A172 (cell line): Measurements from ENCODE around the gene TMEM59. TPM values are rescaled to one million over a fixed set of nuclear protein-coding genes. Genes with fewer than 3 reads are reported as not detected.
"Not testable (repeated sequence)": the region's sequence is repeated elsewhere in the genome, so short reads cannot be mapped to it uniquely, and the experiment has no call there.

Experiments used
- DNase-seq: peaks from one replicate; pipeline ENCODE4 v3.0.0-alpha.2; 2015; ENCODE audit warnings: low spot score
- total RNA-seq: library from RNA; depleted of rRNA; stranded (reverse); fragments of >200 nt; shearing (Covaris generic); gene quantifications from 2 replicates; pipeline ENCODE4 v1.2.3, GENCODE V29; 2014

The TMEM59 gene
- total RNA-seq, 1 experiment from 2014 or later: 233 TPM

GRCh38 chr1:54053745-54054437, 887 bp upstream of the TMEM59 start:
- peak; percentile 12 for DNase-seq

- peak; percentile 41 for DNase-seq
These were observed 522 bp downstream of the TMEM59 start for GRCh38 chr1:54052431-54052933.

- DNase-seq: no peak
These were observed 1.0 kb downstream of the TMEM59 start for GRCh38 chr1:54051933-54052430.

GRCh38 chr1:54050435-54050834, 2.6 kb downstream of the TMEM59 start:
- DNase-seq: not testable (repeated sequence)

DNA sequence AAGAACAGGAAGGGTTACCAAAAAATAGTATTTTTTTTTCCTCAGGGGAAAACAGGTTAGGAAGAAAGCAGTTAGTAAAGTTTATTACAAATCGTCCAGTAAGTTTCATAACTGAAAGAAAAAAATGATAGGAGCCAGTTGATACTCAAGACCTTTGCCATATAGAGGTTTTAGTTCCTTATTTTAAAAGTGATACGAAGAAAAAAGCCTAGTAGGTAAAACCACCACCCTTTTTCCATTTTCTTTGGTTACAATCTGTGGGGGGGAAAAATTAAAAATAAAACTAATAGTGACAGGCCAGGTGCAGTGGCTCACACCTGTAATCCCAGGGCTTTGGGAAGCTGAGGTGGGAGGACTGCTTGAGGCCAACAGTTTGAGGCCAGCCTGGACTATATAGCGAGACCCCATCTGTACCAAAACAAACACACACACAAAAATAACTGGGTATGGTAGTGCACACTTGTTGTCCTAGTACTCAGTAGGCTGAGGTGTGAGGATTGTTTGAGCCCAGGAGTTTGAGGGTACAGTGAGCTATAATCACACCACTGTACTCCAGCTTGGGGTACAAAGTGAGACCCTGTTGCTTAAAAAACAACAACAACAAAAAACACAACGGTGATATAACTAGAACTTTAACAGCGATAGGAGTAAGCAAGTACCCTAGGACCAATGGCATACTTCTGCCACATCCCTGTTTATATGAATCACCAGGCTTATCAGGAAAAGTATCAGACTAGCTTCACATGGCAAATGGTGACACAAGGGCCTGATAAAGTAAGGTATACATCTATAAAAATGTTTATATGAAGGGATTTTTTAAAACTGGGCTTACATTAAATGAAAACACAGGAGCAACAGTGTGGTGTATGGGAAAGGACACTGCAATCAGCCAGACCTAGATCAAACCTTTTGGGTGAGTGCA, 5.4 kb downstream of the TMEM59 start:
- DNase-seq: peak; percentile 10

GRCh38 chr1:54046671-54047383, 6.2 kb downstream of the TMEM59 start:
- no peak for DNase-seq

GRCh38 chr1:54045496-54045895, 7.5 kb downstream of the TMEM59 start:
- no peak for DNase-seq

DNA sequence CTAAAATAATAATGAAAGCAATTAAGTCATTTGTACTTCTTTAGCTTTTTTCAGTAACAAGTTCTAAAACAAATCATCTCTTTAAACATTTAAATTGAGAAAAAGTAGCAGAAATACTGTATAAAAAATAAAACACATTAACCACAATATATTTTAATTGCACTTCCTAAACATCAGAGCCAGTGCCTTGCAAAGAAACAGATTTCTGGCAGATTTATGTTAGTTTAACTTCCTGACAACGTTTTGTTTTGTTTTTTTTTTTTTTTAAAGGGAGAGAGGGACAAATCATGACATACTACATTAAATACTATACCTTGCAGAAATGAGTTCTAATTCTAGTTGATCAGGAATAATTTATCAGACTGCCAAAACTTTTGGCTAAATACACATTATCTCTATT, 11.2 kb downstream of the TMEM59 start:
- no peak for DNase-seq

DNA sequence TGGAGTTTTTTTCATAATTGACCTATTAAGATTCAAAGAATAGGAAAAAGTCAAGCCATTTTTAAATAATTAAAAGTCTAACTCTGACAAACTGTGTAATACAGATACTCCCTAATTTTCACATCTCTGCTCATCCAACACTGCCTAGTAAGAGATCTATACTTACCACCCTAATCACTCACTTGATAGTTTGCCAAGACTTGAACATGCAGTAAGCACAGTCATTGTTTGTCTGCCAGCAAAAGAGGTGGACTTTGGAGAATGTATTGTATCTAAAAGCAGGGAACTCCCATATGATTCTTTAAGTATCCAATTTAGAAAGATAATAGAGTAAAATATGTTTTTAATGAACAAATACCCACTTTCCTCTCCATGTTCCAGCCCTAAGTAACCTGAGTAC, 15.5 kb downstream of the TMEM59 start:
- no peak for DNase-seq

DNA sequence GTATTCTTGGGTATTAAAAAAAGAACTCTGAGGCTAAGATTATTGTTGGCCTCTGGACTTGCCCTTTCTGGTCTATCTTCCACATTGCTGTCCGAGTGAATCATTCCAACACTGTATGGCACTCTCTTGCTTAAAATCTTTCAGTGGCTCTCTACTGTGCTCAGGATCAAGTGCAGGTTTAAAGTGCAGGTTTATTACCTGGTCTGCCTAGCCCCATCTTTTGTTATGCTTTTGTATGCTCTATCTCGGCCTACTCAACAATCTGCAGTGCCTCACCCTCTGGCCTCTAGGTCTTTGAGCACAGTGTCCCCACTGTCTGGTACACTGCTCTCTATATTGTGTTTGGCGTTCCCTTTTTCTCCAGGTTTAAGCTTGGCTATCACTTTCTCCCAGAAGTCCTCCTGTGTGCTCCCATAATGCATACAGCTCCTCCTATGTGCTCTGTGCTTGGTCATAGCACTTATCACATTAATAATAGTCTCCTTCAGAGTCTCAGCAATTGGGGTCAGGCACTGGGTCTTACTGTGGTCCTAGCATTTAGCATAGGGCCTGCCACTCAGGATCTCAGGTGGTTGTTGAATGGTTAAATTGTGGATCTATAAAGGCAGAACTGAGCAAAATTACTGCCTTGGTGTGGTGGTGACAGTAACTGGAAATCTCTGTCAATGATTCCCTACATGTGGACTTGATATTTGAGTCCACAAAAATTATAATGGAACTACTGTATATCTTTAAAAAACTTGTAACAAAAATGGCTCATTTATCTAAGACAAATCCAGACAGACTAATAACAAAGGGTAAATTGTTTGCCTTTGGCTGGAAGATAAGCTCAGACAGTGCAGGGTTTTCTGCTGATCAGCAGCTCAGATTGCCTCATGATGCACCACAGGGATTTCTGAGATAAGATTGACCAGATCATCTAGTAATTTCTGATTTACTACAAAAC, 24.4 kb downstream of the TMEM59 start:
- no peak for DNase-seq

DNA sequence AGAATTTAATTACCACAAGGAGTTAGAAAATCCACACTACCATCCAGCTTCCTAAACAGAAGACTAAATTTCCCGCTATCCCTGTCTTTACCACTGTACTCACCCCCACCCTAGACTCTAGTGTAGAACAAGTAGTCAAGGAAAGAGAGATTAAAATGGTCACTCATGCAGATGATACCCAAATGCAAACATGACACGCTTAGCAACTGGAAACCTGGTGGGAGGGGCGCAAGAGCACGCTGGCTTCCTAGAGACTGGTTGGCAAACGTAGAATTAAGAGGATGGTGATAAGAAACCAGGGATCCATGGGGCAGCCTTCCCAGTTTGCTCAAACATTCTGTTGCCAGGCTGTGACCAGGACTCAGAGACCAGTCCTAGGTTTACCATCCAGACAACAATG, 25.2 kb downstream of the TMEM59 start:
- no peak for DNase-seq

- not testable (repeated sequence) for DNase-seq
These were observed 28.2 kb downstream of the TMEM59 start for GRCh38 chr1:54024811-54025210.

GRCh38 chr1:54024358-54024757, 28.6 kb downstream of the TMEM59 start:
- no peak for DNase-seq

GRCh38 chr1:54019562-54020176, 33.3 kb downstream of the TMEM59 start:
- not testable (repeated sequence) for DNase-seq

DNA sequence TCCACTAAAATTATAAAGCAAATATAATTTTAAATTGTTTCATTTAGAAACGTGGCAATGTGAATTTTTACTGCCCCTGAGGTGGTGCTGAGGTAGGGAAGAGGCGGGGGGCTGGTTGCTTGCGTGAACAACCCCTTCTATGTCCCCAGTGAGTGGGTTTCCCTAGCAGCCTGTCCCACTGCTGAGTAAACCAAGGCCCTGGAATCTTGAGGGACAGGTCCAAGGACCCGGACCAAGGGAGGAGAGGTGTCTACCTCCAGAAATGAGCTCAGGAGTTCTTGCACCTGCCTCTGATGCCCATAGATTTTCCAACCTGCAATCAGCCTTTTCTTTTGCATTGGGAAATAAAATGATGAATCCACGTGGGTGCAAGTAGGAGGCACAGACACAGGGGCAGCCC, 34.4 kb downstream of the TMEM59 start:
- no peak for DNase-seq

DNA sequence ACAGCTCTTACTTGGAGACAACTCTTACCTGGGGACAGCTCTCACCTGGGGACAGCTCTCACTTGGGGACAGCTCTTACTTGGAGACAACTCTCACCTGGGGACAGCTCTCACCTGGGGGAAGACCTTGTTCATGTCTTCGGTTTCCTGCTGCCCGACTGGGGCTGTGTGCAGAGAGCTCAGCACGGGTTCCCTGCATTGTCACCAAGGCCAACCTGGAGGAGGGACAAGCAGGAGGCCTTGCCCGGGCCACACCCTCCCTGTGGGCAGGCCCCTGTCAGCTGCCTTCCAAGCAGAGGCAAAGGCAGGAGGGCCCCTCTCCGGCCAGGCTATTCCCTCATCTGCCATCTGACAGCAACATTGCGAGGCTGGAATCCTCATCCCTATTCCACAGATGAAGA, 35.0 kb downstream of the TMEM59 start, which contains the start of gene LDLRAD1:
Gene LDLRAD1 (minus strand): TSS at position 208 of the 400 bp plus-strand sequence. CDS start 74 bp downstream, at position 134.
- no peak for DNase-seq

GRCh38 chr1:54016343-54017282, 36.4 kb downstream of the TMEM59 start:
- peak; percentile 54 for DNase-seq

- no peak for DNase-seq
These were observed 38.9 kb downstream of the TMEM59 start for GRCh38 chr1:54014009-54014629.
